ENCODE measurements around the gene CELF4.

DNA sequence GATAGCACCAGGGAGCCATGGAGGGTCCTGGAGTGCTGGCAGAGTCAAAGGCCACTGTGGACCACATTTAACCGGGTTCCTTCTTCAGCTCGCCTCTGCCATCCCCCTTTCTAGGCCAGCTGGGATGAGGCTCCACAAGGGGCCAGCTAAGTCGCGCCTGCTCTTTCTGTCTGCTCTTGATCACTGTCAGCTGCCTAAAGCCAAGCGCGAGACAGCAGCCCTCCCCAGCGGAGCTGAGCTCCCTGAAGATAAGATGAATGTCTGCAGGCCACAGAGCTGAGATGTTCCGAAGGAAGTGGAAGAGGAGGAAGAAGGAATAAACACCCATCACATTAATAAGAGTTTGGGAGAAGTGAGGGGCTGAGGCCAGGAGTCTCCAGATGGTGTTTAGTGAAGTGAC lies 99.6 kb downstream of the CELF4 start:
- TF ChIP-seq NFYB (IDR thresholded peaks at IDR 0.05; ENCODE audit: insufficient read depth, low read depth, low read length) (no peak), POLR2A (IDR thresholded peaks at IDR 0.05; ENCODE audit: low read depth, low read length) (no peak), POLR2AphosphoS5 (IDR thresholded peaks at IDR 0.05; ENCODE audit: low read length) (no peak), BCLAF1 (IDR thresholded peaks at IDR 0.05) (no peak), E2F4 (IDR thresholded peaks at IDR 0.05; ENCODE audit: low read depth, low read length) (no peak), CTCF (IDR thresholded peaks at IDR 0.05 in 2 of 3, conservative IDR thresholded peaks at IDR 0.05 in 1 of 3; ENCODE audit: control insufficient read depth in 2 of 3, extremely low read depth in 1 of 3, insufficient read depth in 1 of 3, low read depth in 3 of 3, low read length in 3 of 3) (no peak), SUZ12 (IDR thresholded peaks at IDR 0.05; ENCODE audit: unreplicated experiment) (no peak)

Data from GM12878 (cell line).